ENCODE results near the gene TPK1.

Gene TPK1

GRCh38 chr7:144455040-144455404 lies 380.8 kb downstream of the TPK1 start:
- Histone ChIP-seq H3K9me3 (ENCODE audit: control insufficient read depth, insufficient read depth, low read depth, low read length) (no peaks in the 10 kb centered on the region), H3K4me3 (ENCODE audit: low read depth, low read length) (no peak overlapping the region), H3K27ac (ENCODE audit: extremely low read depth, low read depth, low read length) (no peak overlapping the region), H3K36me3 (ENCODE audit: control insufficient read depth in 2 of 2, insufficient read depth in 1 of 2, low read length in 2 of 2) (no peaks in the 10 kb centered on the region), H3K4me1 (ENCODE audit: control insufficient read depth, insufficient read depth, low read length) (no peaks in the 10 kb centered on the region)
- POLR2A ChIA-PET, result no interaction called here
- CTCF ChIA-PET, result interaction anchor here (1.2 to 1.8 kb wide), 5 partner anchors 12 to 331 kb away, joined by 3 to 9 read pairs (median 3); no protein-coding TSS in a partner anchor
- no peak for TF ChIP-seq ZNF391 (tag by site-specific recombination; IDR thresholded peaks at IDR 0.05; ENCODE audit: borderline replicate concordance, low read depth)
- TF ChIP-seq ZNF341 (tag by site-specific recombination; IDR thresholded peaks at IDR 0.05; ENCODE audit: low read depth), result no peak
- TF ChIP-seq ZNF146 (tag by site-specific recombination; IDR thresholded peaks at IDR 0.05), result no peak
- TF ChIP-seq ZNF776 (tag by site-specific recombination; IDR thresholded peaks at IDR 0.05; ENCODE audit: borderline replicate concordance), result no peak
- no peak for TF ChIP-seq ZBTB48 (tag by site-specific recombination; IDR thresholded peaks at IDR 0.05)
- no peak for TF ChIP-seq ZNF140 (tag by site-specific recombination; IDR thresholded peaks at IDR 0.05)
- no peak for TF ChIP-seq KLF10 (tag by site-specific recombination; IDR thresholded peaks at IDR 0.05)
- no peak for TF ChIP-seq ZNF654 (tag by site-specific recombination; IDR thresholded peaks at IDR 0.05; ENCODE audit: low read depth)
- TF ChIP-seq ZNF211 (tag by site-specific recombination; IDR thresholded peaks at IDR 0.05; ENCODE audit: low read depth), result no peak

GRCh38 chr7:144454256-144455039 lies 381.4 kb downstream of the TPK1 start:
- CTCF ChIA-PET, result interaction anchor here (0.8 to 1.8 kb wide), 5 partner anchors 13 to 1030 kb away, joined by 3 to 9 read pairs (median 3); no protein-coding TSS in a partner anchor
- Histone ChIP-seq H3K9me3 (ENCODE audit: control insufficient read depth, insufficient read depth, low read depth, low read length) (no peaks in the 10 kb centered on the region), H3K36me3 (ENCODE audit: control insufficient read depth in 2 of 2, insufficient read depth in 1 of 2, low read length in 2 of 2) (no peaks in the 10 kb centered on the region), H3K27ac (ENCODE audit: extremely low read depth, low read depth, low read length) (no peak overlapping the region), H3K4me1 (ENCODE audit: control insufficient read depth, insufficient read depth, low read length) (no peaks in the 10 kb centered on the region), H3K4me3 (ENCODE audit: low read depth, low read length) (no peak overlapping the region)
- TF ChIP-seq ZNF302 (tag by site-specific recombination; IDR thresholded peaks at IDR 0.05; ENCODE audit: low read depth), result no peak
- TF ChIP-seq ZNF660 (tag by site-specific recombination; IDR thresholded peaks at IDR 0.05), result 0 out of 2 replicates have a peak, but pooled peaks have one; percentile 23
- POLR2A ChIA-PET, result no interaction called here

- POLR2A ChIA-PET, result no interaction called here
- Histone ChIP-seq H3K36me3 (ENCODE audit: control insufficient read depth in 2 of 2, insufficient read depth in 1 of 2, low read length in 2 of 2) (no peaks in the 10 kb centered on the region), H3K9me3 (ENCODE audit: control insufficient read depth, insufficient read depth, low read depth, low read length) (no peaks in the 10 kb centered on the region), H3K4me1 (ENCODE audit: control insufficient read depth, insufficient read depth, low read length) (no peaks in the 10 kb centered on the region), H3K4me3 (ENCODE audit: low read depth, low read length) (no peak overlapping the region), H3K27ac (ENCODE audit: extremely low read depth, low read depth, low read length) (no peak overlapping the region)
- CTCF ChIA-PET, result no interaction called here
- TF ChIP-seq ZNF521 (tag by site-specific recombination; IDR thresholded peaks at IDR 0.05), result no peak
- TF ChIP-seq ZEB2 (tag by site-specific recombination; IDR thresholded peaks at IDR 0.05), result no peak
- no peak for TF ChIP-seq ZNF354C (tag by site-specific recombination; IDR thresholded peaks at IDR 0.05; ENCODE audit: borderline replicate concordance, low read depth)
- TF ChIP-seq ZNF18 (tag by site-specific recombination; IDR thresholded peaks at IDR 0.05), result no peak
- TF ChIP-seq ZSCAN18 (tag by site-specific recombination; IDR thresholded peaks at IDR 0.05), result no peak
- no peak for TF ChIP-seq ZNF140 (tag by site-specific recombination; IDR thresholded peaks at IDR 0.05)
- TF ChIP-seq BCL6B (tag by site-specific recombination; IDR thresholded peaks at IDR 0.05), result no peak
- no peak for TF ChIP-seq SCRT1 (tag by site-specific recombination; IDR thresholded peaks at IDR 0.05; ENCODE audit: borderline replicate concordance)
- no peak for TF ChIP-seq ZBTB11 (tag by site-specific recombination; conservative IDR thresholded peaks at IDR 0.05; ENCODE audit: low read depth)
Measured at GRCh38 chr7:144452064-144452463, 383.8 kb downstream of the TPK1 start.

All from HEK293 (cell line).